Panc1 (cell line): Measurements from ENCODE around the gene MLN.

ENCODE experiments used
- POLR2AphosphoS5 ChIP-seq: IDR thresholded peaks from 2 replicates; pipeline ENCODE4 v1.6.1; 2012; ENCODE audit warnings: mild to moderate bottlenecking, low read depth, low read length, moderate library complexity
- TF ChIP-seq, protein P1 (sequence below): fragments of 450-650 bp; IDR thresholded peaks from 2 replicates; pipeline ENCODE4 v1.5.1; 2017; ENCODE audit warnings: mild to moderate bottlenecking
- TF ChIP-seq, protein P2 (sequence below), 2 experiments: IDR thresholded peaks; 2 replicates each; pipeline ENCODE4 v1.6.1; 2011 to 2012; ENCODE audit warnings: low read depth in 2 of 2, control low read depth in 1 of 2, low read length in 1 of 2, mild to moderate bottlenecking in 1 of 2, moderate library complexity in 1 of 2; ENCODE audit not compliant: insufficient read depth in 1 of 2

GRCh38 chr6:33806841-33807240 is 3.0 kb upstream of the MLN start:
- TF ChIP-seq, protein P1, sequence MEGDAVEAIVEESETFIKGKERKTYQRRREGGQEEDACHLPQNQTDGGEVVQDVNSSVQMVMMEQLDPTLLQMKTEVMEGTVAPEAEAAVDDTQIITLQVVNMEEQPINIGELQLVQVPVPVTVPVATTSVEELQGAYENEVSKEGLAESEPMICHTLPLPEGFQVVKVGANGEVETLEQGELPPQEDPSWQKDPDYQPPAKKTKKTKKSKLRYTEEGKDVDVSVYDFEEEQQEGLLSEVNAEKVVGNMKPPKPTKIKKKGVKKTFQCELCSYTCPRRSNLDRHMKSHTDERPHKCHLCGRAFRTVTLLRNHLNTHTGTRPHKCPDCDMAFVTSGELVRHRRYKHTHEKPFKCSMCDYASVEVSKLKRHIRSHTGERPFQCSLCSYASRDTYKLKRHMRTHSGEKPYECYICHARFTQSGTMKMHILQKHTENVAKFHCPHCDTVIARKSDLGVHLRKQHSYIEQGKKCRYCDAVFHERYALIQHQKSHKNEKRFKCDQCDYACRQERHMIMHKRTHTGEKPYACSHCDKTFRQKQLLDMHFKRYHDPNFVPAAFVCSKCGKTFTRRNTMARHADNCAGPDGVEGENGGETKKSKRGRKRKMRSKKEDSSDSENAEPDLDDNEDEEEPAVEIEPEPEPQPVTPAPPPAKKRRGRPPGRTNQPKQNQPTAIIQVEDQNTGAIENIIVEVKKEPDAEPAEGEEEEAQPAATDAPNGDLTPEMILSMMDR = no peak
- TF ChIP-seq POLR2AphosphoS5 = no peak
- TF ChIP-seq, protein P2, sequence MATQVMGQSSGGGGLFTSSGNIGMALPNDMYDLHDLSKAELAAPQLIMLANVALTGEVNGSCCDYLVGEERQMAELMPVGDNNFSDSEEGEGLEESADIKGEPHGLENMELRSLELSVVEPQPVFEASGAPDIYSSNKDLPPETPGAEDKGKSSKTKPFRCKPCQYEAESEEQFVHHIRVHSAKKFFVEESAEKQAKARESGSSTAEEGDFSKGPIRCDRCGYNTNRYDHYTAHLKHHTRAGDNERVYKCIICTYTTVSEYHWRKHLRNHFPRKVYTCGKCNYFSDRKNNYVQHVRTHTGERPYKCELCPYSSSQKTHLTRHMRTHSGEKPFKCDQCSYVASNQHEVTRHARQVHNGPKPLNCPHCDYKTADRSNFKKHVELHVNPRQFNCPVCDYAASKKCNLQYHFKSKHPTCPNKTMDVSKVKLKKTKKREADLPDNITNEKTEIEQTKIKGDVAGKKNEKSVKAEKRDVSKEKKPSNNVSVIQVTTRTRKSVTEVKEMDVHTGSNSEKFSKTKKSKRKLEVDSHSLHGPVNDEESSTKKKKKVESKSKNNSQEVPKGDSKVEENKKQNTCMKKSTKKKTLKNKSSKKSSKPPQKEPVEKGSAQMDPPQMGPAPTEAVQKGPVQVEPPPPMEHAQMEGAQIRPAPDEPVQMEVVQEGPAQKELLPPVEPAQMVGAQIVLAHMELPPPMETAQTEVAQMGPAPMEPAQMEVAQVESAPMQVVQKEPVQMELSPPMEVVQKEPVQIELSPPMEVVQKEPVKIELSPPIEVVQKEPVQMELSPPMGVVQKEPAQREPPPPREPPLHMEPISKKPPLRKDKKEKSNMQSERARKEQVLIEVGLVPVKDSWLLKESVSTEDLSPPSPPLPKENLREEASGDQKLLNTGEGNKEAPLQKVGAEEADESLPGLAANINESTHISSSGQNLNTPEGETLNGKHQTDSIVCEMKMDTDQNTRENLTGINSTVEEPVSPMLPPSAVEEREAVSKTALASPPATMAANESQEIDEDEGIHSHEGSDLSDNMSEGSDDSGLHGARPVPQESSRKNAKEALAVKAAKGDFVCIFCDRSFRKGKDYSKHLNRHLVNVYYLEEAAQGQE (IDR thresholded peaks at IDR 0.05; ENCODE audit: insufficient read depth in 1 of 2, low read depth in 2 of 2, low read length in 1 of 2) = no peak
